PC-3 (cell line): ENCODE data around the gene NFE2.

ENCODE experiments used
- EZH2 ChIP-seq: fragments of 300-600 bp; sonication (generic); IDR thresholded peaks from one replicate; pipeline ENCODE4 v1.6.1; 2017; ENCODE audit warnings: antibody characterized with exemption, mild to moderate bottlenecking, low read length; ENCODE audit not compliant: unreplicated experiment
- TF ChIP-seq, protein P1 (sequence below): fragments of 300-600 bp; sonication (generic); conservative IDR thresholded peaks from 2 replicates; pipeline ENCODE4 v1.5.1; 2017; ENCODE audit warnings: antibody characterized with exemption, low read depth, mild to moderate bottlenecking, low read length

DNA sequence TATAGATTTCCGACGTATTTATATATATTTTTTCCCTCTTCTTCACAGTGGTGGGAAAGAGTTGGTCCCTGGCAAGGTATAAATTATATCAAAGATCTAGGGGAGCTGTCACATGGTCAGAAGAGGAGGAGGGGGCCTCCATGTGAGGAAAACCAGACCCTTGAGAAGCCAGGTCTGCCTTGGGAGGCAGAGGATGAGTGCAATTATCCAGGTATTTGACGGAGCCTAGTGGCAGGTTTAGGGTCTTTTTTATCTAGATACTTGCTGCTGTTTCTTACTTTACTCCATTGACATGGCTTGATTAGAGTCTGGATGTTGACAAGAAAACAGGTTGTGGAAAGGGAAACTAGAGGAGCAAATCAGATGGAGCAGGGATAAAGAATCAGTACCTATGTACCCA, 29.6 kb upstream of the NFE2 start:
- no peak for TF ChIP-seq EZH2
- TF ChIP-seq, protein P1, sequence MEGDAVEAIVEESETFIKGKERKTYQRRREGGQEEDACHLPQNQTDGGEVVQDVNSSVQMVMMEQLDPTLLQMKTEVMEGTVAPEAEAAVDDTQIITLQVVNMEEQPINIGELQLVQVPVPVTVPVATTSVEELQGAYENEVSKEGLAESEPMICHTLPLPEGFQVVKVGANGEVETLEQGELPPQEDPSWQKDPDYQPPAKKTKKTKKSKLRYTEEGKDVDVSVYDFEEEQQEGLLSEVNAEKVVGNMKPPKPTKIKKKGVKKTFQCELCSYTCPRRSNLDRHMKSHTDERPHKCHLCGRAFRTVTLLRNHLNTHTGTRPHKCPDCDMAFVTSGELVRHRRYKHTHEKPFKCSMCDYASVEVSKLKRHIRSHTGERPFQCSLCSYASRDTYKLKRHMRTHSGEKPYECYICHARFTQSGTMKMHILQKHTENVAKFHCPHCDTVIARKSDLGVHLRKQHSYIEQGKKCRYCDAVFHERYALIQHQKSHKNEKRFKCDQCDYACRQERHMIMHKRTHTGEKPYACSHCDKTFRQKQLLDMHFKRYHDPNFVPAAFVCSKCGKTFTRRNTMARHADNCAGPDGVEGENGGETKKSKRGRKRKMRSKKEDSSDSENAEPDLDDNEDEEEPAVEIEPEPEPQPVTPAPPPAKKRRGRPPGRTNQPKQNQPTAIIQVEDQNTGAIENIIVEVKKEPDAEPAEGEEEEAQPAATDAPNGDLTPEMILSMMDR = no peak
